Mucosa of rectum (tissue), 2 donors: ENCODE data around the gene DRC1.

Source experiments
- H3K27ac ChIP-seq, 2 donors: one replicate each; pipeline ENCODE4 v1.7.0; 2013; ENCODE audit warnings: inconsistent platforms in 2 of 2, low read depth in 2 of 2, low read length in 2 of 2
- H3K27me3 ChIP-seq, 2 donors: one replicate each; pipeline ENCODE4 v1.7.0; 2013; ENCODE audit warnings: low read length in 2 of 2; ENCODE audit not compliant: control insufficient read depth in 2 of 2, insufficient read depth in 2 of 2
- H3K36me3 ChIP-seq, 2 donors: one replicate each; pipeline ENCODE4 v1.7.0; 2013; ENCODE audit warnings: low read length in 2 of 2; ENCODE audit not compliant: control insufficient read depth in 2 of 2, insufficient read depth in 2 of 2
- H3K4me1 ChIP-seq, 2 donors: one replicate each; pipeline ENCODE4 v1.7.0; 2013; ENCODE audit warnings: low read length in 2 of 2, mild to moderate bottlenecking in 1 of 2; ENCODE audit not compliant: control insufficient read depth in 2 of 2, insufficient read depth in 2 of 2
- H3K4me3 ChIP-seq, 2 donors: one replicate each; pipeline ENCODE4 v1.7.0; 2013; ENCODE audit warnings: low read length in 2 of 2
- H3K9ac ChIP-seq, 2 donors: one replicate each; pipeline ENCODE4 v1.7.0; 2013; ENCODE audit warnings: low read length in 2 of 2, low read depth in 1 of 2, mild to moderate bottlenecking in 1 of 2
- H3K9me3 ChIP-seq, 2 donors: one replicate each; pipeline ENCODE4 v1.7.0; 2013; ENCODE audit warnings: low read length in 2 of 2; ENCODE audit not compliant: control insufficient read depth in 2 of 2
- donor health status: healthy.
- donor health status: Normal muscosa, but diverticular disease.

DRC1 gene

GRCh38 chr2:26455037-26455669 lies 53.4 kb downstream of the DRC1 start:
- no peak overlapping the region for H3K27ac ChIP-seq
- H3K27me3 ChIP-seq = no peaks in the 10 kb centered on the region
- no peak overlapping the region for H3K4me3 ChIP-seq
- H3K36me3 ChIP-seq = no peaks in the 10 kb centered on the region
- H3K9me3 ChIP-seq = no peaks in the 10 kb centered on the region
- no peak overlapping the region for H3K9ac ChIP-seq
- H3K4me1 ChIP-seq = peaks cover 0 to 11% of the 10 kb centered on the region in 2 donors

GRCh38 chr2:26455670-26456439 lies 54.1 kb downstream of the DRC1 start:
- no peaks in the 10 kb centered on the region for H3K36me3 ChIP-seq

GRCh38 chr2:26456440-26457250 lies 54.9 kb downstream of the DRC1 start:
- no peaks in the 10 kb centered on the region for H3K9me3 ChIP-seq

More at GRCh38 chr2:26455670-26456439, 54.1 kb downstream of the DRC1 start:
- Histone ChIP-seq H3K27me3 (no peaks in the 10 kb centered on the region), H3K9me3 (no peaks in the 10 kb centered on the region), H3K9ac (no peak overlapping the region), H3K4me1 (peaks cover 0 to 11% of the 10 kb centered on the region in 2 donors), H3K4me3 (no peak overlapping the region), H3K27ac (no peak overlapping the region)

GRCh38 chr2:26457251-26457666 lies 55.5 kb downstream of the DRC1 start:
- Histone ChIP-seq H3K36me3 (no peaks in the 10 kb centered on the region), H3K9ac (no peak overlapping the region), H3K27me3 (no peaks in the 10 kb centered on the region), H3K27ac (no peak overlapping the region), H3K4me1 (peaks cover 0 to 11% of the 10 kb centered on the region in 2 donors), H3K9me3 (no peaks in the 10 kb centered on the region), H3K4me3 (no peak overlapping the region)

More at GRCh38 chr2:26456440-26457250, 54.9 kb downstream of the DRC1 start:
- Histone ChIP-seq H3K9ac (no peak overlapping the region), H3K27me3 (no peaks in the 10 kb centered on the region), H3K36me3 (no peaks in the 10 kb centered on the region), H3K27ac (no peak overlapping the region), H3K4me3 (no peak overlapping the region), H3K4me1 (peaks cover 0 to 11% of the 10 kb centered on the region in 2 donors)

- Histone ChIP-seq H3K9me3 (no peaks in the 10 kb centered on the region), H3K4me3 (no peak overlapping the region), H3K27me3 (no peaks in the 10 kb centered on the region), H3K27ac (no peak overlapping the region), H3K4me1 (peaks cover 0 to 11% of the 10 kb centered on the region in 2 donors), H3K9ac (no peak overlapping the region), H3K36me3 (no peaks in the 10 kb centered on the region)
These were observed 56.1 kb downstream of the DRC1 start for GRCh38 chr2:26457695-26458364.

- Histone ChIP-seq H3K9me3 (no peaks in the 10 kb centered on the region), H3K27ac (no peak overlapping the region), H3K4me3 (no peak overlapping the region), H3K4me1 (peaks cover 0 to 11% of the 10 kb centered on the region in 2 donors), H3K27me3 (no peaks in the 10 kb centered on the region), H3K9ac (no peak overlapping the region), H3K36me3 (no peaks in the 10 kb centered on the region)
These were observed 56.8 kb downstream of the DRC1 start for GRCh38 chr2:26458365-26459042.

- H3K4me1 ChIP-seq = peaks cover 0 to 11% of the 10 kb centered on the region in 2 donors
- H3K36me3 ChIP-seq = no peaks in the 10 kb centered on the region
- H3K4me3 ChIP-seq = no peak overlapping the region
- no peaks in the 10 kb centered on the region for H3K9me3 ChIP-seq
- H3K27me3 ChIP-seq = no peaks in the 10 kb centered on the region
- H3K9ac ChIP-seq = no peak overlapping the region
- H3K27ac ChIP-seq = no peak overlapping the region
These were observed 58.4 kb downstream of the DRC1 start for GRCh38 chr2:26459991-26460612.

- no peak overlapping the region for H3K9ac ChIP-seq
- H3K9me3 ChIP-seq = no peaks in the 10 kb centered on the region
- H3K4me1 ChIP-seq = peaks cover 0 to 8% of the 10 kb centered on the region in 2 donors
- no peak overlapping the region for H3K27ac ChIP-seq
- H3K36me3 ChIP-seq = no peaks in the 10 kb centered on the region
- H3K4me3 ChIP-seq = no peak overlapping the region
- no peaks in the 10 kb centered on the region for H3K27me3 ChIP-seq
These were observed 58.9 kb downstream of the DRC1 start for GRCh38 chr2:26460613-26461031.

GRCh38 chr2:26461601-26462023 lies 59.9 kb downstream of the DRC1 start:
- no peak overlapping the region for H3K27ac ChIP-seq
- no peak overlapping the region for H3K4me3 ChIP-seq
- peaks cover 0 to 4% of the 10 kb centered on the region in 2 donors for H3K4me1 ChIP-seq
- no peaks in the 10 kb centered on the region for H3K36me3 ChIP-seq
- no peak overlapping the region for H3K9ac ChIP-seq
- no peaks in the 10 kb centered on the region for H3K27me3 ChIP-seq
- H3K9me3 ChIP-seq = no peaks in the 10 kb centered on the region
